ENCODE results near the gene SNAPC1.
A peak's percentile ranks its signal among the peaks of the same experiment; 100 is the strongest.

SNAPC1 gene

GRCh38 chr14:61813096-61813606, 50.9 kb downstream of the SNAPC1 start:
- no peak for DNase-seq

- no peak for DNase-seq
Measured at GRCh38 chr14:61822458-61822857, 60.2 kb downstream of the SNAPC1 start.

GRCh38 chr14:61832783-61833182, 70.6 kb downstream of the SNAPC1 start:
- no peak for DNase-seq

GRCh38 chr14:61836184-61836583, 74.0 kb downstream of the SNAPC1 start:
- DNase-seq: no peak

GRCh38 chr14:61836807-61837206, 74.6 kb downstream of the SNAPC1 start:
- DNase-seq: no peak

GRCh38 chr14:61837336-61838229, 75.4 kb downstream of the SNAPC1 start:
- DNase-seq: peak; percentile 75

GRCh38 chr14:61838661-61839245, 76.5 kb downstream of the SNAPC1 start:
- no peak for DNase-seq

GRCh38 chr14:61839507-61839906, 77.3 kb downstream of the SNAPC1 start:
- no peak for DNase-seq

GRCh38 chr14:61841145-61841544, 78.9 kb downstream of the SNAPC1 start:
- DNase-seq: no peak

Measured in activated CD4-positive, alpha-beta T cell treated with anti-CD3 and anti-CD28 coated beads, Interleukin-2, amount 50 U/mL, for 1 hour (primary cell).